Epithelial cell of proximal tubule (primary cell): ENCODE measurements around the gene NFASC. TPM values are rescaled to one million over a fixed set of nuclear protein-coding genes. Genes with fewer than 3 reads are reported as not detected.

Source experiments
- DNase-seq: peaks from one replicate; pipeline ENCODE4 v3.0.0-alpha.2; 2011; ENCODE audit warnings: low read depth
- H3K4me3 ChIP-seq: 2 replicates; pipeline ENCODE4 v1.5.1; 2011; ENCODE audit warnings: low read depth, mild to moderate bottlenecking, low read length
- total RNA-seq: library from RNA; depleted of rRNA; stranded (reverse); fragments of >200 nt; gene quantifications from 2 replicates; pipeline ENCODE4 v1.2.3, GENCODE V29; 2015
- TF ChIP-seq, protein P1 (sequence below): conservative IDR thresholded peaks from 2 replicates; pipeline ENCODE4 v1.5.1; 2012; ENCODE audit warnings: low read depth, mild to moderate bottlenecking, low read length

NFASC gene
- total RNA-seq, 1 donor from 2014 or later, result 0.29 TPM

GRCh38 chr1:204928671-204929486, 58.2 kb downstream of the NFASC start:
- no peak overlapping the region for H3K4me3 ChIP-seq
- no peak for DNase-seq
- TF ChIP-seq, protein P1, sequence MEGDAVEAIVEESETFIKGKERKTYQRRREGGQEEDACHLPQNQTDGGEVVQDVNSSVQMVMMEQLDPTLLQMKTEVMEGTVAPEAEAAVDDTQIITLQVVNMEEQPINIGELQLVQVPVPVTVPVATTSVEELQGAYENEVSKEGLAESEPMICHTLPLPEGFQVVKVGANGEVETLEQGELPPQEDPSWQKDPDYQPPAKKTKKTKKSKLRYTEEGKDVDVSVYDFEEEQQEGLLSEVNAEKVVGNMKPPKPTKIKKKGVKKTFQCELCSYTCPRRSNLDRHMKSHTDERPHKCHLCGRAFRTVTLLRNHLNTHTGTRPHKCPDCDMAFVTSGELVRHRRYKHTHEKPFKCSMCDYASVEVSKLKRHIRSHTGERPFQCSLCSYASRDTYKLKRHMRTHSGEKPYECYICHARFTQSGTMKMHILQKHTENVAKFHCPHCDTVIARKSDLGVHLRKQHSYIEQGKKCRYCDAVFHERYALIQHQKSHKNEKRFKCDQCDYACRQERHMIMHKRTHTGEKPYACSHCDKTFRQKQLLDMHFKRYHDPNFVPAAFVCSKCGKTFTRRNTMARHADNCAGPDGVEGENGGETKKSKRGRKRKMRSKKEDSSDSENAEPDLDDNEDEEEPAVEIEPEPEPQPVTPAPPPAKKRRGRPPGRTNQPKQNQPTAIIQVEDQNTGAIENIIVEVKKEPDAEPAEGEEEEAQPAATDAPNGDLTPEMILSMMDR, result no peak

GRCh38 chr1:204929487-204930154, 59.0 kb downstream of the NFASC start:
- TF ChIP-seq, protein P1, result no peak

GRCh38 chr1:204930155-204930523, 59.5 kb downstream of the NFASC start:
- no peak for DNase-seq
- TF ChIP-seq, protein P1, result no peak
- H3K4me3 ChIP-seq, result no peak overlapping the region

More at GRCh38 chr1:204929487-204930154, 59.0 kb downstream of the NFASC start:
- no peak overlapping the region for H3K4me3 ChIP-seq
- no peak for DNase-seq

GRCh38 chr1:204931313-204931712, 60.7 kb downstream of the NFASC start:
- TF ChIP-seq, protein P1, result no peak
- H3K4me3 ChIP-seq, result no peak overlapping the region
- DNase-seq, result no peak

DNA sequence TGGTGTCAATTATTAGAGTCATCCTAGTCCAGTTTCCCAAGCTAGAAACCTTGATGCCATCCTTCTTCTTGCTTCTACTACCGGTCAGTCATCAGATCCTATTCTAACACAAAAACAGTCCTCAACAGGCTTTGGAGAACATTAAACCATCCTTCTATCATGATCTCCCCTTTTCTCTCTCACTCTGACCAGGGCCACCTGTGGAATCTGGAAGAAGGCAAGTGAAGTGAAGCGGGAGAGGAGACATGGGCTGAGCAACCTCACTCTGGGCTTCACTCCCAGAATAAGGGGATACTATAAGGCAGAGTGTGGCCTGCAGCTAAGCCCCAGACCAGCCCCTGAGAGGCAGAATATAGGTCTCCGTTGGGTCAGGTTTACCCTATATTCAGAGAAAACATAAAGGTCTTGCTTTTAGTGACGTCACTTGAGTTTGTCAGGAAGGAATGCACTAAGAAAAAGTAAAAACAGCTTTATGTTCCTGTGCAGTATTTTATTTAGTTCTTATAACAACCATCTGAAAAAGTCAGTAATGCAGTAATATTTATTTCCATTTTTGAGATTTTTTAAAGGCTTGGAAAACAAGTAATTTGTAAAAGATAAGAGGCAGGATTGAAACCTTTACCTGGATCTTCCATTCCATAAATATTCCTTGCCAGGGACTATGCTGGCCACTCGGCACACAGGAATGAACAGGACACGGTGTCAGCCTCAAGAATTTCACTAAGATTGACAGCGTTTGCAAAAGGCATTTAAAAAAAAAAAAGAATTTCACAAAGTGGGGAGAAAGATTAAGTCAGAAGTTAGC, 61.3 kb downstream of the NFASC start:
- no peak overlapping the region for H3K4me3 ChIP-seq
- DNase-seq, result no peak
- TF ChIP-seq, protein P1, result no peak

GRCh38 chr1:204932573-204932909, 61.9 kb downstream of the NFASC start:
- no peak overlapping the region for H3K4me3 ChIP-seq
- TF ChIP-seq, protein P1, result no peak
- no peak for DNase-seq
